Left renal cortex interstitium (tissue), 4 donors: ENCODE data around the gene P2RY12. TPM values are rescaled to one million over a fixed set of nuclear protein-coding genes. Genes with fewer than 3 reads are reported as not detected.
"Not testable (repeated sequence)": the region's sequence is repeated elsewhere in the genome, so short reads cannot be mapped to it uniquely, and the experiment has no call there.

Experiments
- DNase-seq, 4 donors: peaks; one replicate each; pipeline ENCODE4 v3.0.0-alpha.2; 2013; ENCODE audit warnings: low read depth in 4 of 4, low spot score in 2 of 4, missing footprints in 1 of 4
- polyA plus RNA-seq, 4 donors: library from polyadenylated mRNA; unstranded; fragments of 120-200 nt; gene quantifications; one replicate each; pipeline ENCODE4 v1.2.1, GENCODE V29; 2013; ENCODE audit not compliant: insufficient read length in 4 of 4

The P2RY12 gene
- polyA plus RNA-seq, 4 donors = 0.49 to 1.2 (median 1.1) TPM

GRCh38 chr3:151393941-151394340 is 9.4 kb upstream of the P2RY12 start:
- no peak for DNase-seq

- no peak for DNase-seq
Measured at GRCh38 chr3:151393146-151393830, 8.7 kb upstream of the P2RY12 start.

DNA sequence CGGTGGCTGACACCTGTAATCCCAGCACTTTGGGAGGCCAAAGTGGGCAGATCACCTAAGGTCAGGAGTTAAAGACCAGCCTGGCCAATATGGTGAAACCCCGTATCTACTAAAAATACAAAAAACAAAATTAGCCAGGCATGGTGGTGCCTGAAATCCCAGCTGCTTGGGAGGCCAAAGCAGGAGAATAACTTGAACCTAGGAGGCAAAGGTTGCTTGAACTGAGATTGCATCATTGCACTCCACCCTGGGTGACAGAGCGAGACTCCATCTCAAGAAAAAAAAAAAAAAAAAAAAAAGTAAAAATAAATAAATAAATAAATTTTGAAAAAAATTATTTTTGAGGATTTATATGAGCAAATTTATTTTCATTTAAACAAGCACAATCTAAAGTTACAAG is 7.6 kb upstream of the P2RY12 start:
- not testable (repeated sequence) for DNase-seq

- no peak for DNase-seq
Measured at GRCh38 chr3:151391720-151392119, 7.2 kb upstream of the P2RY12 start.

DNA sequence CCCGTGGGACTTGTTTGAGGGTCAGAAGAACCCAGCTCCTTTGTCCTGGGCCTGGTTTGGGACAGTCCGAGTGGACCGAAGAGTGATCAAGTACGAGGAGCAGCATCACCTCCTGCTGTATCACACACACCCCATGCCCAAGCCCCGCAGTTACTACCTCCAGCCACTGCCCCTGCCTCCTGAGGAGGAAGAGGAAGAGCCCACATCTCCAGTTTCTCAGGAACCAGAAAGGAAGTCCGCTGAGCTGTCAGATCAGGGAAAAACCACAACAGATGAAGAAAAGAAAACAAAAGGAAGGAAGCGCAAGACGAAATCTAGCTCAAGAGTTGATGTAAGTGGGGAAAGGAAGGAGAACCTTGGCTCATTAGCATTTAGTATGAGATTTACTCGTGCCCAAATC is 3.3 kb upstream of the P2RY12 start:
- no peak for DNase-seq

DNA sequence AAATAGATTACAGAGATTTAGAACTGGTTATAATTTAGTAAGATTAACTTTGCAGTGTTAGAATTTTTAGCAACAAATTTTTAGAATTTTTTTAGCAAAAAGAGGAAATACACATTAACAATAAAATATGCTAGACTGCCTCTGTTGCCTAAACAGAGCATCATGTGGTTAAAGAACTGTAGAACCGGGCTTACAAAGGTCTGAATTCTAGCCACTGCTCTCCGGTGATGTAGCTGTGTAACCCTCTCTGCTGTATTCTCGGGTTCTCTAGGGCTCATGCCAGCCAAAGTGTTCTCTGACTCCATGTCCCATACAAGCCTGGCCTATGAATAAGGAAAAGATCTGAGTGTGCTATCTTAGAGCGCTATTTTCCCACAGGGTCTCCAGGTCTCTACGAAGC is 2.9 kb upstream of the P2RY12 start:
- no peak for DNase-seq

- DNase-seq = no peak
Measured at GRCh38 chr3:151386056-151386455, 1.5 kb upstream of the P2RY12 start.

- DNase-seq = no peak
Measured at GRCh38 chr3:151383956-151384355, 597 bp downstream of the P2RY12 start.

- DNase-seq = no peak
Measured at GRCh38 chr3:151383111-151383510, 1.4 kb downstream of the P2RY12 start.

GRCh38 chr3:151382671-151383070 is 1.9 kb downstream of the P2RY12 start:
- no peak for DNase-seq

- no peak for DNase-seq
Measured at GRCh38 chr3:151379083-151379734, 5.3 kb downstream of the P2RY12 start.

- no peak for DNase-seq
Measured at GRCh38 chr3:151377768-151378385, 6.7 kb downstream of the P2RY12 start.

DNA sequence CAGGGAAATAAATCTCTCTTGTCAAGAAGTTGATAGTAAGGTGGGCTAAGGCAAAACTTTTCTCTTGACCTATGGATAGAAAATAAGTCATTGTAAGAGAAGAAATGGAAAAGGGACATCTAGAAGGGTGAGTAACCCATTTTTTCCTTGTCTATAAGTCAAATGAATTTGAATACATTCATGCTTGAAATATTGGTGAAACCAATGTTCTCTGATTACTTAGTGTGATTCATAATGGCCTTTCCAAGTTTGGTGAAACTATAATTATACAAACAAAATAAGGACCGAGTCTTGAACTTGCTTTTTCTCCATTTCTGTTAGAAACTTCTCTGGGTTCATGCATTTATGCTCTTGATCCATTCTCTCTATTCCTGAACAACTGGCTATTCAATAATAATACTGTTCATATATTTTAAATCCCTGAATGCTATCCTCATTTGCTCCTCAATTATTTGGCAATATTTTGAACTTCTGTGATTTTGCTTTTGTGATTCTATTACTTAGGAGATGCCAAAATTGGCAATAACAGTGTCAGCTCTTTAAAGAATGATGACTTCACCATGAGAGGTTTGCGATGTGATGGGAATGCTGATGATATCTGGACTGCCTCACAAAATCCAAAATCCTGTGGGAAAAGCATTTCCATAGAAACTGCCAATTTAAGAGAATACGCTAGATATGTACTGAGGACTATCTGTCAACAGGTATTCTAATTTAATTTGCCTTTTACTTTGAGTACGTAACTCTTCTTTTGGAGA is 12.3 kb downstream of the P2RY12 start:
- DNase-seq = no peak

DNA sequence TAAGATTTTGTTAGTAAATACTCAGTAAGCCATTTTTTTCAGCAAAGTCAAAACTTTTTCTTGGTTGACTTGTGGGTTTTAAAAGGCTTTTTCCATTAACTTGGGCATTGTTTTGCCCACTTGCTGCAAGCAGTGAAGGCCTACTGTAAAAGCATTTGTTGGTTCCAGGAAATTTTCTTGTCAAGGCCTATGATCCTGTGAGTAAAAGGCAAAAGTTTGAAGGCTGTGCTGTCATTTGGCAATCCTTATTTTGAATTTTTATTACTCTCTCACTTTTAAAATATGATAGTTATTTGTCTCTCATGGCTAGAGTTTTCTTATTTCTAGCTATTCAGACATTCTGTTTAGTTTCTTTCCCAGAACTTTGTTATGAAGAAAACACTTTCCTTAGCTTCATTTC is 13.0 kb downstream of the P2RY12 start:
- DNase-seq = no peak

DNA sequence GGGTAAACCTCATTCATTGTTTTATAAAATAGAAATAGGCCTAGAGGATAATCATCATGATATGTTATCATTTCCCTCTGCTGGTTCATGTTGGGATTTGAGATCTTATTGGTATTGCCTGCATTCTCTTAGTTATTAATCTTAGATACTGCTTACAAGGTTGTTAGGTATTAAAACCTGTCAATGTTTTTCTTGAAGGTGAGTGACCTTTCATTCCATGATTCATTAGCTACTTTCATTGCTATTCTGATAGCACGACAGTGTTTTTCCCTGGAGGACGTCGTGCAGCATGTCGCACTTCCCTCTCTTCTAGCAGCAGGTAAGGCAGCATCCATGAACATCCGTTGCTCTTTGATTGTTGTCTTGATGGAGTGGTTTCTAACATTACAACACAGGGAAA is 17.1 kb downstream of the P2RY12 start:
- DNase-seq = no peak

DNA sequence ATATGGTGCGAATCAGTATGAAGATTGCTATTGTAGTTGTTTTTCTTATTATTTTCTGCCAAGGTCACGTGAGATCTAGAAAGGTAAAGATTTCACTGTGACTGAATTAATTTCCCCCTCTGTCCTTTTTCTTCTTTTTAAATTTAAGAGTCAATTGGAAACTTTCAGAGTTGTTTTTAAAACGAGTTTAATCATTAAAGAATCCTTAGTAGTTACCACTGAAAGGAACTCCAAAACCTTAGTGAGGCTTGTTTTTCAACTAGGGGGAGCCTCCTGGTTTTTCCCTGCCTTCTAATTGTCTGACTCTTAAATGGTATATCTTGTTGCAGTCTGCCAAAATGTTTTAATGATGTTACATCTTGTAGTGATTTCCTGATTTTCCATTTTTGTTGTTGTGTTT is 17.6 kb downstream of the P2RY12 start:
- DNase-seq = no peak

DNA sequence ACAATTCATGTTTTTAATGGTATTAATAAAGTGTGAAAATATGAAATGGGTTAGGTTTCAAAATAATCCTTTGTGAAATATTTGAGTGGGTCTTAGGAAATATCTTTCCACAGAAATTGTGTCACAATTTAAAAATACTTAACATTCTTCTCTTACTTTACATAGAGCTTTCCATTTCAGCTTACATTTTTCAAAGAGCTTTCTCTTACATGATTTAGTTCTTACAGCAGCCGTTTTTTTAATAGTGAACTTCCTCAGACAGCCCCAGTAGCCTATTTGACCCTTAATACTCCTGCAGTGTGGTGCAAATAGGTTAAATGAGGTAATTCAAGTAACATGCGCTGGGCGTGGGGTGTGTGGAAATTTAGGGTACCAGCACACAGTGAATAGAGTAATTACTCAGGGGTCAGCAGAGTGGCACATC is 21.8 kb downstream of the P2RY12 start:
- DNase-seq = no peak

DNA sequence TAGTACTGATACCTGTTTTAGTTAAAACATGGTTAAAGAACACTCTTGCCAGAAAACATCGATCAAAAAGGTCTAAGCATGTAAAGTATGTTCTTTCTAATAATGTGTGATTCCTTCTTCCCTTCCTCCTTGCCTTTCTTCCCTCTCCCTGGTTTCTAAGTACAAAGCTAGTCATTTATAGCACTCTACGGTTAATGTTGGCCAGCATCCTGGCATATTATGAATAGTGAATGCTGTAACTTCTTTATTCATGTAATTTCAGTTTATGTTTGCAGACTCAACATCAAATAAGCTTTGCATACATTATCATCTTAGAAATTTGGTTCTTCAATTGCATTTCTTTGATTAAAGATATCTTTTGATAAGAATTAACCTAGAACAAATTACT is 27.1 kb downstream of the P2RY12 start:
- no peak for DNase-seq

DNA sequence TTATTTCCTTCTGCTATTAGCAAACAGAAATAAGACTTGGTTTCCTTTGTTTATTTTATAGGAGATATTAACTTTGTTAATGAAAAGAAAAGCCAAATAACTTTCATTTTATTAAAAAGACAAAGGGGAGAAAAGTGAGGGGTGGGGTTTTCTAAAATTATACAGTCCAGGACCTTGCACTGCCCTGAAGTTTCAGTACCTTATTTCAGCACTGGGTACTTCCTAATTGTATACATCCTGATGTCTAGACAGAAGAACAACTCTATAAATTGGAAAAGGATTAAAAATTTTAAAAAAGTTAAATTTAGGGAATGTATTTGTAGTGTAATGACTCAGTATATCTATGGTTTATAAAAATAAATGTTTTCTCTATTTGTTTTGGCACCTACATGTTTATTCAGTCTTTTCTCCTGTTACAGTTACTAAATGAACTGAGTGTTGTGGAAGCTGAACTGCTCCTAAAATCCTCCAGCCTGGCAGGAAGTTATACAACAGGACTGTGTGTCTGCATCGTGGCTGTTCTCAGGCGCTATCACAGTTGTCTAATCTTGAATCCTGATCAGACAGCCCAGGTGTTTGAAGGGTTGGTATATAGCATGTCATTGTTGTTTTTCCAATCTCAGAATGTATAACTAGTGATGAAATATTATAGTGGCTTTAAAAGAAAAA is 27.6 kb downstream of the P2RY12 start:
- no peak for DNase-seq

- DNase-seq = no peak
Measured at GRCh38 chr3:151351648-151352047, 32.9 kb downstream of the P2RY12 start.

DNA sequence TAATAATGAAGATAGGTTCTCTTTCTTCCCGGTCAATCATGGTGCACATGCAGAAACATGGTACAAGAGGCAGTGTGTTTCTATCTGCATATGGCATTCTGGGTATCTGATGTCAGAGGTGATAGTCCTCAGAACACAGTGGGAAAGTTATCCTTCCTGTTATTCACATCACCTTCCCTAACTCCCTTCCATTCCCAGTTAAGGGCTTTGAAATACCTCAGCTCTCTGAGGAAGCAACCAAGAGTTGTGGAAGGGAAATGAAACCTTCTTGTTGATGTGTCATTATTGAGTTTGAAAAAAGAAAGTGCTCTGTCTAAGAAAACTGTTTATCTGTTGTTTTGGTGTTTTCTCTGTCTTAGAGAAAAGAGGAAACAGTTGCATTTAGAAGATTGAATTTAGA is 33.3 kb downstream of the P2RY12 start:
- no peak for DNase-seq
